ENCODE measurements around the gene CYB5A.

Gene CYB5A

GRCh38 chr18:74251297-74252038, 40.3 kb downstream of the CYB5A start:
- FAIRE-seq (no peak), DNase-seq (ENCODE audit: insufficient read length, low spot score) (no peak)

- FAIRE-seq, result no peak
- no peak for DNase-seq (ENCODE audit: insufficient read length, low spot score)
Observed at GRCh38 chr18:74250131-74250530, 41.6 kb downstream of the CYB5A start.

GRCh38 chr18:74249181-74249968, 42.4 kb downstream of the CYB5A start:
- DNase-seq (ENCODE audit: insufficient read length, low spot score) (no peak), FAIRE-seq (no peak)

- FAIRE-seq (no peak), DNase-seq (ENCODE audit: insufficient read length, low spot score) (no peak)
Observed at GRCh38 chr18:74248595-74248994, 43.2 kb downstream of the CYB5A start.

GRCh38 chr18:74248189-74248588, 43.6 kb downstream of the CYB5A start:
- FAIRE-seq (no peak), DNase-seq (ENCODE audit: insufficient read length, low spot score) (no peak)

- FAIRE-seq, result no peak
- DNase-seq (ENCODE audit: insufficient read length, low spot score), result no peak
Observed at GRCh38 chr18:74244554-74244953, 47.2 kb downstream of the CYB5A start.

- FAIRE-seq, result no peak
- no peak for DNase-seq (ENCODE audit: insufficient read length, low spot score)
Observed at GRCh38 chr18:74243127-74243526, 48.6 kb downstream of the CYB5A start.

- DNase-seq (ENCODE audit: insufficient read length, low spot score), result no peak
- FAIRE-seq, result no peak
Observed at GRCh38 chr18:74242438-74243096, 49.2 kb downstream of the CYB5A start.

- no peak for DNase-seq (ENCODE audit: insufficient read length, low spot score)
- no peak for FAIRE-seq
Observed at GRCh38 chr18:74241970-74242369, 49.8 kb downstream of the CYB5A start.

- no peak for FAIRE-seq
Observed at GRCh38 chr18:74241426-74241825, 50.3 kb downstream of the CYB5A start.

GRCh38 chr18:74239567-74239966, 52.2 kb downstream of the CYB5A start:
- no peak for FAIRE-seq
- no peak for DNase-seq (ENCODE audit: insufficient read length, low spot score)

More at GRCh38 chr18:74241426-74241825, 50.3 kb downstream of the CYB5A start:
- no peak for DNase-seq (ENCODE audit: insufficient read length, low spot score)

GRCh38 chr18:74234326-74235171, 57.2 kb downstream of the CYB5A start:
- FAIRE-seq (no peak), DNase-seq (ENCODE audit: insufficient read length, low spot score) (no peak)

GRCh38 chr18:74233933-74234325, 57.8 kb downstream of the CYB5A start:
- FAIRE-seq, result no peak
- DNase-seq (ENCODE audit: insufficient read length, low spot score), result no peak

GRCh38 chr18:74230922-74231714, 60.6 kb downstream of the CYB5A start:
- DNase-seq (ENCODE audit: insufficient read length, low spot score), result no peak
- FAIRE-seq, result no peak

- no peak for FAIRE-seq
- DNase-seq (ENCODE audit: insufficient read length, low spot score), result no peak
Observed at GRCh38 chr18:74229891-74230290, 61.9 kb downstream of the CYB5A start.

GRCh38 chr18:74229005-74229404, 62.8 kb downstream of the CYB5A start:
- FAIRE-seq (no peak), DNase-seq (ENCODE audit: insufficient read length, low spot score) (no peak)

GRCh38 chr18:74228312-74228711, 63.5 kb downstream of the CYB5A start:
- DNase-seq (ENCODE audit: insufficient read length, low spot score) (no peak), FAIRE-seq (no peak)

- DNase-seq (ENCODE audit: insufficient read length, low spot score) (no peak), FAIRE-seq (no peak)
Observed at GRCh38 chr18:74226666-74227065, 65.1 kb downstream of the CYB5A start.

- no peak for DNase-seq (ENCODE audit: insufficient read length, low spot score)
- no peak for FAIRE-seq
Observed at GRCh38 chr18:74226156-74226555, 65.6 kb downstream of the CYB5A start.

All from HTR-8/SVneo (cell line).